ENCODE data around the gene FZD7. TPM values are rescaled to one million over a fixed set of nuclear protein-coding genes. Genes with fewer than 3 reads are reported as not detected.

Gene FZD7
- total RNA-seq, 1 experiment from 2014 or later: 302 TPM

DNA sequence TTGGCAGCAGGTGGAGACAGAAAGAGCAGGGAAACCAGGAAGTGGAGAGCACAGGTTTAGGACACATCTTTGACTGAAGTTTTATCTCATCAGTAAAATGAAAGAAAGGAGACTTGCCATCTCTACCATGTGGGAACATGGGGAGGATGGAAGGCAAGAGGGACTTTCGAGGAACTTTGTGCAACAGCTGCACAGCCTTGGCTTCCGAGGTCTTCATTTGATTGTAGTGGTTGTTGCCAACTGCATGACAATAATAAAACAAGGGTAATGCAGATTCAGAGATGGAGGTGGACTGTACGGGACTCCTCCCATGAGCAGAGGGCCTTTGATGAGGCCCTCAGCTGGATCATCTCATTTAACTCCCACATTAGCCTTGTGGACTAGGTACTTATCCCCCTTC lies 49.3 kb upstream of the FZD7 start:
- Histone ChIP-seq H2BK20ac (ENCODE audit: low read depth, low read length, poor library complexity, severe bottlenecking) (no peak overlapping the region), H2BK15ac (ENCODE audit: low read depth, low read length) (no peak overlapping the region), H4K91ac (ENCODE audit: insufficient read length, low read depth, low read length) (peak overlapping the region; percentile 4), H3K27ac (ENCODE audit: insufficient read length, low read depth, low read length) (no peak overlapping the region), H4K5ac (ENCODE audit: insufficient read length, low read depth, low read length) (no peak overlapping the region), H4K20me1 (ENCODE audit: control insufficient read depth, insufficient read depth, insufficient read length) (no peaks in the 10 kb centered on the region), H2BK12ac (ENCODE audit: insufficient read length, low read depth, low read length) (no peak overlapping the region), H3K23me2 (ENCODE audit: insufficient read length, low read depth, low read length, poor library complexity, severe bottlenecking) (no peaks in the 10 kb centered on the region), H3K79me1 (ENCODE audit: insufficient read depth, low read depth, low read length, poor library complexity, severe bottlenecking) (no peaks in the 10 kb centered on the region), H4K8ac (replicated peaks; ENCODE audit: insufficient read length, low read depth, low read length) (no peak overlapping the region), H3K9me3 (ENCODE audit: control insufficient read depth, low read depth, low read length) (no peaks in the 10 kb centered on the region), H3K4me1 (ENCODE audit: insufficient read depth, low read length) (no peaks in the 10 kb centered on the region; the same call in 1 of the 2 replicates), H3K23ac (ENCODE audit: insufficient read length, low read depth, low read length) (no peak overlapping the region), H3K18ac (ENCODE audit: insufficient read length, low read depth, low read length) (no peak overlapping the region), H3K4me2 (ENCODE audit: insufficient read depth, insufficient read length, low read length) (no peak overlapping the region), H3K56ac (ENCODE audit: insufficient read length, low read depth, low read length) (no peak overlapping the region), H3T11ph (ENCODE audit: low read length) (no peak overlapping the region), H2BK5ac (ENCODE audit: insufficient read length, low read length) (no peak overlapping the region), H3K14ac (ENCODE audit: insufficient read depth, low read length) (no peak overlapping the region; the same call in 1 of the 2 replicates), H2AK5ac (ENCODE audit: insufficient read length, low read length) (no peak overlapping the region), H3K4ac (ENCODE audit: low read depth, low read length) (no peak overlapping the region), H3K9ac (ENCODE audit: extremely low read depth, insufficient read length, low read length) (no peak overlapping the region), H3K79me2 (ENCODE audit: insufficient read depth, low read length) (no peaks in the 10 kb centered on the region), H2AFZ (ENCODE audit: low read length) (no peak overlapping the region), H3K27me3 (ENCODE audit: insufficient read depth, low read length) (no peaks in the 10 kb centered on the region), H2BK120ac (ENCODE audit: low read depth, low read length, poor library complexity, severe bottlenecking) (no peak overlapping the region)
- TF ChIP-seq, protein P1, sequence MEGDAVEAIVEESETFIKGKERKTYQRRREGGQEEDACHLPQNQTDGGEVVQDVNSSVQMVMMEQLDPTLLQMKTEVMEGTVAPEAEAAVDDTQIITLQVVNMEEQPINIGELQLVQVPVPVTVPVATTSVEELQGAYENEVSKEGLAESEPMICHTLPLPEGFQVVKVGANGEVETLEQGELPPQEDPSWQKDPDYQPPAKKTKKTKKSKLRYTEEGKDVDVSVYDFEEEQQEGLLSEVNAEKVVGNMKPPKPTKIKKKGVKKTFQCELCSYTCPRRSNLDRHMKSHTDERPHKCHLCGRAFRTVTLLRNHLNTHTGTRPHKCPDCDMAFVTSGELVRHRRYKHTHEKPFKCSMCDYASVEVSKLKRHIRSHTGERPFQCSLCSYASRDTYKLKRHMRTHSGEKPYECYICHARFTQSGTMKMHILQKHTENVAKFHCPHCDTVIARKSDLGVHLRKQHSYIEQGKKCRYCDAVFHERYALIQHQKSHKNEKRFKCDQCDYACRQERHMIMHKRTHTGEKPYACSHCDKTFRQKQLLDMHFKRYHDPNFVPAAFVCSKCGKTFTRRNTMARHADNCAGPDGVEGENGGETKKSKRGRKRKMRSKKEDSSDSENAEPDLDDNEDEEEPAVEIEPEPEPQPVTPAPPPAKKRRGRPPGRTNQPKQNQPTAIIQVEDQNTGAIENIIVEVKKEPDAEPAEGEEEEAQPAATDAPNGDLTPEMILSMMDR (conservative IDR thresholded peaks at IDR 0.05): no peak
- no peak overlapping the region; a peak in 1 of 5 replicates for H3K4me3 Mint-ChIP-seq
- WGBS (ENCODE audit: extremely low coverage, insufficient read length, low lambda C conversion rate): no CpG with 5 or more reads among the region's 3 CpGs
- H3K27me3 Mint-ChIP-seq (ENCODE audit: low read depth): no peaks in the 10 kb centered on the region
- H3K4me1 Mint-ChIP-seq: peaks cover 33 to 36% of the 10 kb centered on the region in 2 experiments
- peaks cover 0 to 27% (median 0%) of the 10 kb centered on the region in 3 experiments; a peak in 4 of 7 replicates for H3K36me3 Mint-ChIP-seq (ENCODE audit: insufficient read depth in 1 of 3, low read depth in 3 of 3)
- DNase-seq: no peak
- peak overlapping the region in 2 of 3 experiments; percentile 7 to 85; a peak in 2 of 7 replicates for H3K27ac Mint-ChIP-seq
- no peaks in the 10 kb centered on the region for H3K9me3 Mint-ChIP-seq

All from H9 (cell line).